Cardiac muscle cell (in vitro differentiated cells and primary cell): ENCODE results near the gene TMBIM6. TPM values are rescaled to one million over a fixed set of nuclear protein-coding genes. Genes with fewer than 3 reads are reported as not detected.

ENCODE experiments used
- DNase-seq, 2 donors: peaks; one replicate each; pipeline versions ENCODE4 v3.0.0 to v3.0.0-alpha.2; 2010 to 2017; ENCODE audit warnings: low read depth in 1 of 2, low spot score in 1 of 2
- H3K27ac ChIP-seq: fragments of 200-600 bp; sonication (generic); 2 replicates; pipeline ENCODE4 v1.5.1; 2016
- H3K27me3 ChIP-seq: fragments of 200-600 bp; sonication (generic); 2 replicates; pipeline ENCODE4 v1.6.0; 2016; ENCODE audit warnings: control low read depth
- H3K36me3 ChIP-seq: fragments of 200-600 bp; sonication (generic); 2 replicates; pipeline ENCODE4 v1.5.1; 2016; ENCODE audit warnings: control low read depth
- H3K4me1 ChIP-seq: fragments of 200-600 bp; sonication (generic); 2 replicates; pipeline ENCODE4 v1.8.1; 2017; ENCODE audit warnings: low read depth, mild to moderate bottlenecking, mixed run types
- H3K4me3 ChIP-seq: fragments of 200-600 bp; sonication (generic); 2 replicates; pipeline ENCODE4 v1.5.1; 2016; ENCODE audit warnings: mild to moderate bottlenecking
- H3K9me3 ChIP-seq: fragments of 200-600 bp; sonication (generic); 2 replicates; pipeline ENCODE4 v1.5.1; 2017; ENCODE audit warnings: low read depth, mild to moderate bottlenecking, control low read depth
- polyA plus RNA-seq: library from polyadenylated mRNA; unstranded; fragments of >200 nt; fragmentation: Nextera tagmentation; extraction: Ambion mirVana; gene quantifications from 2 replicates; pipeline ENCODE4 v1.2.1, GENCODE V29; 2016
- total RNA-seq: library from RNA; depleted of rRNA; stranded (reverse); fragments of >200 nt; gene quantifications from 2 replicates; pipeline ENCODE4 v1.2.3, GENCODE V29; 2016
- TF ChIP-seq, protein P1 (sequence below): IDR thresholded peaks from 2 replicates; pipeline ENCODE4 v1.5.1; 2012; ENCODE audit warnings: low read depth, mild to moderate bottlenecking, low read length

The TMBIM6 gene
- total and polyA plus RNA-seq, 2 experiments from 2014 or later, result 232 to 388 TPM

DNA sequence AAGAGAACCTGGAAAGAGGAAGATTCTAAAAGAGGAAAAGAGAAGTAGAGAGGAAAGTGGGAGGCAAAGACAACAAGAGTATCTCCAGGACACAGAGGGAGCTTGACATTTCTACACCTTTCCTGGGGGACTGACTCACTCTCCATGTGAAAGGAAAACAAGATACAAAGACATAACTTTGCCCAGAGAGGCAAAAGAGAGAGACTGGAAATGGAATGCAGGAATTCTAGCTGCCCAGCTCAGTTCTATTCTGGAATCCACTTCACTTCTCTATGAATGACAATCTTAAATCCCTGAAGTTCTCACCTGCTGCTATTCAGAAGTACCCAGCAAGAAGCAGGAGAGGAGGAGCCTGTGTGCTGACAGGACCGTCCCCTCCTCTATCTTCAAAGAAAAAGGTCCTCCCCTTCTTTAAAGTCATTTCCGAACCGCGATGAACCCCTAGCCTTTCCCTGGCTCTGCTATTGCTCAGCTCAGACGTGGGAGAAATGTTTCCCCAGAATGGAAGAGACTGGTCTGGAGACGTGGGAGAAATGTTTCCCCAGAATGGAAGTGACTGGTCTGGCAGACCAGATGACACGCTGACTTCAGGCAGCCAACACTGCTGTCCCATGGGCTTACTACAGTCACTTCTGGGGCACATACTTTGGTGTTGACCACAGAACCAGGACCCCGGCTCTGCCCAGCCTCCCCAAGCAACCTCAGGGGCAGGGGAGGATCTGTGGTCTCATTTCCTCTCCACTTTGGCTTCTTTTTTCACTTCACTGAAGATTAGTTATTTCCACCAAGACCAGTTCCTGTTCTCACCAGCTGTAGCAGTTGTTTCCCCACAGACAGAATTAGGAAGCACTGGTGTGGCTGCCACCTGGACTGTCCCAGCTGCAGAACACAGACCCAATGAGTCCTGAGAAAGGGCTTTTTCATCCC is 42.5 kb upstream of the TMBIM6 start:
- peak; percentile 42 to 66 for DNase-seq
- no peak overlapping the region for H3K4me3 ChIP-seq
- H3K36me3 ChIP-seq, result no peaks in the 10 kb centered on the region
- no peaks in the 10 kb centered on the region for H3K27me3 ChIP-seq
- TF ChIP-seq, protein P1, sequence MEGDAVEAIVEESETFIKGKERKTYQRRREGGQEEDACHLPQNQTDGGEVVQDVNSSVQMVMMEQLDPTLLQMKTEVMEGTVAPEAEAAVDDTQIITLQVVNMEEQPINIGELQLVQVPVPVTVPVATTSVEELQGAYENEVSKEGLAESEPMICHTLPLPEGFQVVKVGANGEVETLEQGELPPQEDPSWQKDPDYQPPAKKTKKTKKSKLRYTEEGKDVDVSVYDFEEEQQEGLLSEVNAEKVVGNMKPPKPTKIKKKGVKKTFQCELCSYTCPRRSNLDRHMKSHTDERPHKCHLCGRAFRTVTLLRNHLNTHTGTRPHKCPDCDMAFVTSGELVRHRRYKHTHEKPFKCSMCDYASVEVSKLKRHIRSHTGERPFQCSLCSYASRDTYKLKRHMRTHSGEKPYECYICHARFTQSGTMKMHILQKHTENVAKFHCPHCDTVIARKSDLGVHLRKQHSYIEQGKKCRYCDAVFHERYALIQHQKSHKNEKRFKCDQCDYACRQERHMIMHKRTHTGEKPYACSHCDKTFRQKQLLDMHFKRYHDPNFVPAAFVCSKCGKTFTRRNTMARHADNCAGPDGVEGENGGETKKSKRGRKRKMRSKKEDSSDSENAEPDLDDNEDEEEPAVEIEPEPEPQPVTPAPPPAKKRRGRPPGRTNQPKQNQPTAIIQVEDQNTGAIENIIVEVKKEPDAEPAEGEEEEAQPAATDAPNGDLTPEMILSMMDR, result no peak
- no peaks in the 10 kb centered on the region for H3K9me3 ChIP-seq
- H3K27ac ChIP-seq, result peak overlapping the region; percentile 85
- peaks cover 29% of the 10 kb centered on the region for H3K4me1 ChIP-seq

DNA sequence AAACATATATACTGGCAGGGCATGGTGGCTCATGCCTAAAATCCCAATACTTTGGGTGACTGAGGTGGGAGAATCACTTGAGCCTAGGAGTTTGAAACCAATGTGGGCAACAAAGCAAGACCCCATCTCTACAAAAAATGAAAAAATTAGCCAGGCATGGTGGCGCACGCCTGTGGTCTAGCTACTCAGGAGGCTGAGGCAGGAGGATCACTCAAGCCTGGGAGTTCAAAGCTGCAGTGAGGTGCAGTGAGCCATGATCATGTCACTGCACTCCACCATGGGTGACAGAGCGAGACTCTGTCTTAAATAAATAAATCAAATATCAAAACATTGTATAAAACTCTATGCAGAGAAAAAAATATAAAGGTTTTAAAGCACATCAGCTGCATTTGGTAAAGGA is 39.3 kb upstream of the TMBIM6 start:
- Histone ChIP-seq H3K4me3 (no peak overlapping the region), H3K27me3 (no peaks in the 10 kb centered on the region), H3K36me3 (no peaks in the 10 kb centered on the region), H3K4me1 (peaks cover 29% of the 10 kb centered on the region), H3K27ac (no peak overlapping the region), H3K9me3 (no peaks in the 10 kb centered on the region)
- TF ChIP-seq, protein P1, result no peak
- no peak for DNase-seq

DNA sequence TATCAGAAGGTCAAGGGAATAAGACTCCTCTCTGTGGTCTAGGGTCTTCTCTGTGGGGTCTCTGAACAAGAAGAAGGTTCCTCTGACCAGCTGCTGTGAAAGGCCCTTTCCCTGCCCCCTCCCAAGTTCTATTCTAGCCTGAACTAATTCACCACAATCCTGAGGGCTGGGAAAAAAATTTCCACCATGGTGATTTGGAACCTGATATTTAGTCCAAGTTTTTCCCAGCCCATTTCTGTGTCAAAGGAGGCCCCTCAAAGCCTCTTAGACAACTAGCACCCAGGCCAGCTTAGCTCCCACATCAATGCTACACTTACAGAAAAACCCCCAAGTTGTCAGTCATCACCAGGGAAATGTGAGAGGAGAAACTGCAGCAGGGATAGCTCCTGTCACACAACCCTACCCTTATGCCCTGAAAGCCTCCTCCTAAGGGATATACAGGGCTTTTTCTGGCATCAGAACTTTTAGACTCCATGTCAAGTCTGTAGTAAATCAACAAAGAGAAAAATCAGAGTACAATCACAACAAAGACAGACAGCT is 38.6 kb upstream of the TMBIM6 start:
- peaks cover 27% of the 10 kb centered on the region for H3K4me1 ChIP-seq
- H3K9me3 ChIP-seq, result no peaks in the 10 kb centered on the region
- no peaks in the 10 kb centered on the region for H3K36me3 ChIP-seq
- H3K27ac ChIP-seq, result peak overlapping the region; percentile 49
- H3K4me3 ChIP-seq, result no peak overlapping the region
- no peaks in the 10 kb centered on the region for H3K27me3 ChIP-seq
- TF ChIP-seq, protein P1, result no peak
- DNase-seq, result peak in 1 of 2 donors; percentile 11

DNA sequence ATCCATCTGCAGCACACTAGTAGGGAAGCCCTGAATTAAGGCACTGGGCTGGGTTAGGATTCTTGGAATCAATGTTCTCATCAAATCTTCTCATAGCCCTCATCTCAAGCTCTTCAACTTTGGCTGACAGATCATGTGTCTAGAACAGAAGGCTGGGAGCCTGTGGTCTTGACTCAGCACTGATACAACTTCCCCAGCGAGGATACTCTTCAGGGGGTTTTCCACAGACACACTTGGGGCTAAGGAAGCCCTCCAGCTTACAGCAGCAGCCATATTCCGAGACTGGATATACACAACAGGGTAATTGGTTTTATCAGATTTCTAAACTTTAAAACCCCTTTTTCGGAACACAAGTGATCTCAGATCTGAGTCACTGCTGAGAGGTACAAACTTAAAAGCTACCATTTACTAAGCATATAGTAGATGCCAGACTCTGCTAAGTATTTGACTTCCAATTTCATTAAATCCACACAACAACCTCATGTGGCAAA is 37.7 kb upstream of the TMBIM6 start:
- peaks cover 18% of the 10 kb centered on the region for H3K4me1 ChIP-seq
- H3K36me3 ChIP-seq, result no peaks in the 10 kb centered on the region
- no peak overlapping the region for H3K4me3 ChIP-seq
- H3K27ac ChIP-seq, result no peak overlapping the region
- DNase-seq, result peak in 1 of 2 donors; percentile 37
- peaks cover 6% of the 10 kb centered on the region for H3K27me3 ChIP-seq
- TF ChIP-seq, protein P1, result no peak
- no peaks in the 10 kb centered on the region for H3K9me3 ChIP-seq

DNA sequence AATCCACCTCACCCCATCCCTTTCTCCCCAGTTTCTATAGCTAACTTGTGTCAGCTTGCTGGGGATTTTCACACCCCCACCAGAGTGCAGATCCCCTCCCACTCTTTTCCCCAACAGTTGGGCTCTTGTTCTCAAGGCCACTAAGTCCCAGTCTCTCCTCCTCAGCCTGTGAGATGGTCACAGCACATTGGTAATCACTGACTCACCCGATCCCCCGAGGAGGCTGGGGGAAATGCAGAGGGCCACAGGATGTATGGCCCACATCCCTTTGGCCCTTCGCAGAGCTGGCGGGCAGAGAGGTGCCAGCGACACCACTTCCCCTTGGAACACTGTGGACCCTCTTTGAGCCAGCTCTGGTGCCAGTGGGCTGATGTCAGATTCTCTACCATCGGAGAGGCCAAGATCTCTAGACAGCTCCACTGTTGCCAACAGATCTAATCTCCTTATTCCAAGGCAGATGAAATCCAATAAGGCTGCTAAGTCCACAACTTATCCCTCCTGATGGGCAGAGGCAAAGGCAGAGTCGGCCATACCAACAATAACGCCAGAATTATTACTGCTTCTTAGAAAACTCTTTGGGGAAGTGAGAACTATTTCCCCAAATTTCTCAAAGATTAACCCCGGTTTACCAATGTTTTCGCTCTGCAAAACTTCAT is 35.8 kb upstream of the TMBIM6 start:
- no peaks in the 10 kb centered on the region for H3K36me3 ChIP-seq
- peaks cover 12% of the 10 kb centered on the region for H3K4me1 ChIP-seq
- peak in 1 of 2 donors; percentile 64 for DNase-seq
- TF ChIP-seq, protein P1, result no peak
- peak overlapping the region; percentile 69 for H3K4me3 ChIP-seq
- no peaks in the 10 kb centered on the region for H3K9me3 ChIP-seq
- H3K27me3 ChIP-seq, result peaks cover 17% of the 10 kb centered on the region
- no peak overlapping the region for H3K27ac ChIP-seq
